Left cardiac atrium (tissue), 4 donors: ENCODE measurements around the gene CHST8. TPM values are rescaled to one million over a fixed set of nuclear protein-coding genes. Genes with fewer than 3 reads are reported as not detected.

ENCODE experiments used
- ATAC-seq, 2 donors: fragments of 200-7000 bp; cut with Tn5 transposase; one replicate each; pipeline ENCODE4 v1.9.1; 2020; ENCODE audit warnings: mild to moderate bottlenecking in 2 of 2, moderate library complexity in 2 of 2
- DNase-seq: peaks from one replicate; pipeline ENCODE4 v3.0.0-alpha.2; 2020
- intact Hi-C, 2 donors: fragments of 100-400 bp; cut with DNase I; formaldehyde crosslinking; loops; one replicate each; pipeline versions ENCODE4 v1.14.1 to v1.15.1; 2022 to 2023
- total RNA-seq, 2 donors: library from RNA; stranded (reverse); fragmentation: NEBNext Ultra II Directional; extraction: Animal tissue kit (Norgen Biotek cat#: 25700); gene quantifications; one replicate each; pipeline ENCODE4 v1.2.1, GENCODE V29; 2021
- donor health status: DM: no; HTN: yes; CAD: no.
- donor health status: DM: no; HTN: yes; CAD: no; lungs with severe emphysema.
- donor health status: DM: yes; HTN: yes; CAD: no.
- donor health status: Dilated cardiomyopathy.

The CHST8 gene
- total RNA-seq, 2 donors from 2014 or later, result 0.29 to 0.42 TPM

DNA sequence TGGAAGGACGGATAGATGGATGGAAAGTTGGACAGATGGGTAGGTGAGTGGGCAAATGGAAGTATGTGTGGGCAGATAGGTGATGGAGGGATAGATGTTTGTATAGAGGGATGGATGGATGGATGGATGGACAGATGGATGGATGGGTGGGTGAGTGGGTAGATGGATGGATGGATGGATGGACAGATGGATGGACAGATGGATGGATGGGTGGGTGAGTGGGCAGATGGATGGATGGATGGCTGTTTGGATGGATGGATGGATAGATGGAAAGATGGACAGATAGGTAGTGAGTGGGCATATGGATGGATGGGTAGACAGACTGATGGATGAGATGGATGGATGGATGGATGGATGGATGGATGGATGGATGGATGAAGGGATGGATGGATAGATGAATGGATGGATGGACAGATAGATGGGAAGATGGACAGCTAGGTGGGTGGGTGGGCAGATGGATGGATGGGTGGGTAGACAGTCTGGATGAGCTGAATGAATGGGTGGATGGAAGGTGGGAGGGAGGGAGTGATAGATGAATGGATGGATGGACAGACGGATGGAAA lies 100.1 kb downstream of the CHST8 start:
- ATAC-seq, result no peak
- intact Hi-C loops, result no loop called here

DNA sequence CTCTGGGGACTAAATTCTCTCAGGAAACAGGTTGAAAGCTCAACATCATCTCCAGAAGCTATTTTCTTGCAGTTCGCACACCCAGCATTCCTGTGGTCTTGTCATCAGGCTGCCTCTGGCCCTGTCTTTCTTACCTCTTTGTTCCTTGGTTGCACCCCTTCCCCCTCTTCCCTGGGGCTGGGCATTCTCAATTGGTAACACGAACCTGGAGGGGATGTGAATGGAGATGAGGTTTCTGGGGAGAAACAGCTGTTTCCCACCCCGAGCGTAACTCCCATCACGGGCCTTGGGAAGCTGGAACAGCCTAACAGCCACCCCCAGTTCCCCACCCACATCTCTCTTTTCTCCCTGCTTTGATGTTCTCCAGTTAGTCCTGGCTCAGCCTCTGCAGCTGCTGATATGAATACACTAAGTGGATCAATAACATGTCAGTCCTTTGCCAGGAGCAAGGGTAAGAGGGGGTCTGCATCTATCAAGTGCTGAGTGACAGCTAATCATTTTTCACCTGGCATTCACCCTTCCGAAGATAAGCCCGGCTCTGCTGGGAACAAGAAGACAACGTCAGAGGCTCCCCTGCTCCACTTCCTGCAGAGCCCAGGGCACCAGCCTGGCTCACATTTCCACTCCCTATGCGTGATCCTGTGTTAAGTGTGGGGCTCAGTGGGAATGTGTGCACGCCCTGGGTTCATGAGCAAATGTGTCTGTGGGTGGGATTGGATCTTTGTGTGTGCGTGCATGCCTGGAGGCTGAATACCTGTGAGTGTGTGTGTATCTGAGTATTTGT lies 100.9 kb downstream of the CHST8 start:
- intact Hi-C loops, result no loop called here
- DNase-seq, result no peak
- no peak for ATAC-seq

More for the DNA sequence above, 100.1 kb downstream of the CHST8 start:
- no peak for DNase-seq

DNA sequence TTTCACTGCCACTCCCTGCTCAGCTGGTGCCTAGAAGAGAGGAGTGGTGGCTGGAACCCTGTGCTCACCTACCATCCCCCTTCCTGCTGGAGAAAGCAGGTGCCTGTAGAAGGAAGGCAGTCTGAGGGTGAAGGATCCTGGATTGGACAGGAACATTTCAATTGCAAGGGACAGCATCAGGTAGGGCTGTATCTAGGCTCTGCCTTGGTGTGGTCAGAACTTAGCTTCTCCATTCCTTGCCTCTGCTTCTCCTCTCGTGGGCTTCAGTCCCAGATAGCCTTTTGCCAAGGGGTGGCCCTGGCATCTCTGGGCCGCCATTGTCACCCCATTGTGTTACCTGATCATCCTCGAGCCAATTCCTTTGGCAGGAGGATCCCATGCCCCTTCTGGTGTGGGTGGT lies 101.8 kb downstream of the CHST8 start:
- DNase-seq (no peak), ATAC-seq (no peak)
- intact Hi-C loops, result no loop called here

DNA sequence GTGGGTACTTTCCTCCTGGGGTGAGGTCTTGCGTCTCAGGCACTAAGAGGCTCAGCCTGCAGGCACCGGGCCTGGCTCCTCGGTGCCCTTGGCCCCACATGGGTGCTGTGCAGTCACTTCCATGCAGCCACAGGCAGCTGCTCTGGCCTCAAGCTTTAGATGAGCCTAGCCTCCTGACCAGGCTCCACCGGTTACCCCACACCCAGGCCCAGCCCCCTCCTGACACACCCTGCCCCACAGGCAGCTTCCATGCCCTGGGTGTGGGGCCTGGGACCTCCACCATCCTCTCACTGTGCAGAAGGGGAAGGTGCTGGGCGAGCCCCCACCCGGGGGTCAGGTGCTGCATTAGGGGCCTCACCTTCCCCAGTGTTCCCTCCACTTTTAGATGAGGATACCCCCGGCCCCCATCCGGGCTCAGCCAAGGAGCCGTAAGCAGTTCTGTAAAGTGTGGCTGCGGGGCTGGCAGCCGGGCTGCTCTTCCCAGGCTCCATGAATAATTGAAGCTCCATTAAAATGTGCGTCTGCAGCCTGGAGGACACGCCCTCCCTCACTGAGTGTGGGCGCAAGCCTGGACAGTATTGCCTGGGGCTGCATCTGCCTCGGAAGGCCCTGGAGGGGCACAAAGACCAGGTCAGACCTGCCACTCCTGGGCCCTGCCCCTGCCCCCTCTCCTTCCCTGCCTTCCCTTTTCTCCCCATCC lies 102.4 kb downstream of the CHST8 start:
- intact Hi-C loops, result no loop called here
- no peak for ATAC-seq
- DNase-seq, result no peak

GRCh38 chr19:33724721-33725060 lies 102.9 kb downstream of the CHST8 start:
- ATAC-seq (no peak), DNase-seq (no peak)
- intact Hi-C loops, result no loop called here

- DNase-seq, result no peak
- no peak for ATAC-seq
- intact Hi-C loops, result no loop called here
These were observed 103.8 kb downstream of the CHST8 start for GRCh38 chr19:33725567-33725966.

DNA sequence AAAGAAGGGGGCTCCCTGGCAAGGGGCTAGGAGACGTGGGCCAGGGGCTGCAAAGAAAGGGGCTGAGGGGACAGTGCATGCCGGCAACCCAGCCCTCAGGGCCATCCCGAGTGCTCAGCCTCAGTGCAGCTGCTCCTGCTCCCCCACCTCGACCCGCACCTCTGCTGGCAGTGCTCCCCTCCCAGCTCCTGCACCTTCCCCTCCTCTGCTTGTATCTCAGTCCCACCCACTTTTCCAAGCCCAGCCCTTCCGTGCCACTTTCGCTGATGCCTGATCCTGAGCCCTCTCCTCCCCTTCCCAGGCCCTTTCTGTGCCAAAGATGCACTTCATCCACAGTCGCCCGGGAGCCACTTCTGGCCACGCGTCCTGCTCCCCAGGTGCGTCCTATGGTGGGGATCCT lies 105.0 kb downstream of the CHST8 start:
- ATAC-seq, result no peak
- DNase-seq, result no peak
- intact Hi-C loops, result no loop called here

- DNase-seq (no peak), ATAC-seq (no peak)
- intact Hi-C loops, result no loop called here
These were observed 105.7 kb downstream of the CHST8 start for GRCh38 chr19:33727331-33727998.

GRCh38 chr19:33728141-33728540 lies 106.4 kb downstream of the CHST8 start:
- no peak for ATAC-seq
- intact Hi-C loops, result no loop called here
- DNase-seq, result no peak

GRCh38 chr19:33730858-33731607 lies 109.3 kb downstream of the CHST8 start:
- DNase-seq, result no peak
- intact Hi-C loops, result no loop called here

DNA sequence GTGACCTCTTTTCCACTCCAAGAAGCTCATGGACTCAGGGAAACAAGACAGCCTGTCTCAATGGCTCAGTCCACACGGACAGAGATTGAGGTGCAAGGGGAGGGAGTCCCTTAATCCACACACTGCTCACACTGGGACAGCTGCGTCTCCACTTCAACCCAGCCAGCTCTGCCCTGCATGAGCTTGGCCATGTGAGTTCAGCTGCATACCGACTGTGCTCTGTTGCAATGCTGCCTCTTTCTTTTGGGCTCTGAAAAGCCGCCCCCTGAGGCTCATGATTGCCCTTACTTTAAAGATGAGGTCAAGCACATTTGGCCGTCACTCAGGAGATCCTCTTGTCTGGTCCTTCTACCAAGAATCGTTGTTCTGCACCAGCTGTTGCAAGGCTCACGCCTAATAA lies 110.1 kb downstream of the CHST8 start:
- intact Hi-C loops, result no loop called here
- DNase-seq, result no peak
- ATAC-seq, result no peak

More at GRCh38 chr19:33730858-33731607, 109.3 kb downstream of the CHST8 start:
- no peak for ATAC-seq

DNA sequence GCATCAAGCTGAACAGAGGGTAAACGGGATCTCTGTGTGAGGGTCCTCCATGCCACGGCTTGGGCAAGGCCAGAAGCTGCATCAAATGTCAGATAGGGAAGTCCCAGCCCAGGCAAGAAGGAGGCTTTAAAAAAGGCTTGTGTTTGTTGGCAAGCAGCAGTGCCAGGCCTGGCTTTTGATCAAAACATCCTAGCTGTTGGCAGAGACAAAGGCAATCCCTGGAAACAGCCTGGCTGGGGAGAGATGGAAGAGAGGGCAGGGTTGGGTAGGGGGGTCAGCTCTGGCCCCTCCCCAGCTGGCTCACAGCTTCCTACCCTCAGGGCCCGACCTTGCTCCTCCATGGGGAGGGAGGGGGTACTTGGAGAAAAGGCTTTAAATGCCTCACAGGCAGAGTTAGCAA lies 113.2 kb downstream of the CHST8 start:
- ATAC-seq (peak; percentile 23 to 27), DNase-seq (no peak)
- intact Hi-C loops, result no loop called here

GRCh38 chr19:33736158-33736557 lies 114.4 kb downstream of the CHST8 start:
- intact Hi-C loops, result no loop called here
- DNase-seq (no peak), ATAC-seq (no peak)

DNA sequence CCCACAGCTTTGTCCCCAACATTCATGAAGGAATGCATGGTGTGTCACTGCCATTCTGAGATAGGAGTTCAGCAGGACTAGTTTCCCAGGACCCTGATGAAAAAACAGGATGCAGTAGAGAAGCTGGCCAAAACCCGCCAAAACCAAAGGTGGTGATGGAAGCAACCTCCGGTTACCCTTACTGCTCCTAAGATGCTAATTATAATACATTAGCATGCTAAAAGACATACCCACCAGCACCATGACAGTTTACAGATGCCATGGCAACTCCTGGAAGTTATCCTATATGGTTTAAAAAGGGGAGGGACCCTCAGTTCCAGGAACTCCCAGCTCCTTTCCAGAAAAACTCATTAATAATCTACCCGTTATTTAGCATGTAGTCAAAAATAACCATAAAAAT lies 115.0 kb downstream of the CHST8 start:
- DNase-seq (no peak), ATAC-seq (no peak)
- intact Hi-C loops, result no loop called here

GRCh38 chr19:33737681-33738371 lies 116.1 kb downstream of the CHST8 start:
- no peak for DNase-seq

GRCh38 chr19:33740811-33741396 lies 119.2 kb downstream of the CHST8 start:
- DNase-seq, result no peak
- intact Hi-C loops, result no loop called here
- no peak for ATAC-seq

More at GRCh38 chr19:33737681-33738371, 116.1 kb downstream of the CHST8 start:
- no peak for ATAC-seq
- intact Hi-C loops, result no loop called here

- ATAC-seq, result no peak
- no peak for DNase-seq
- intact Hi-C loops, result no loop called here
These were observed 123.5 kb downstream of the CHST8 start for GRCh38 chr19:33745297-33745696.

DNA sequence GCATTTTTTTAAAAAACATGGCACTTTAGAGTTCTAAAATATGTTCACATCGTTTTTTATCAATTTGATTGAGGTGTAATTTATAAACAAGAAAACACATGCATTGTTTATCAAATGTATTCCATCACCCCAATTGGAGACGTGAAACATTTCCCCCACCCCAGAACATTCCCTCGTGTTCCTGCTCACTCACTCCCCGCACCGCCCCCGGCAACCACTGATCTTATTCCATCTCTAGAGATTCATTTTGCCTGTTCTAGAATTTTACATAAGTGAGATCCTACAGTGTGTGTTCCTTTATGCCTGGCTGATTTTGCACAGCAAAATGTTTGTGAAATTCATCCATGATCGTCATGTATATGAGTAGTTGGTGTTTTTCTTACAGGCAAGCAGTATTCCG lies 124.4 kb downstream of the CHST8 start:
- ATAC-seq, result no peak
- intact Hi-C loops, result no loop called here
- no peak for DNase-seq
